GM12801 (cell line): ENCODE data around the gene PLOD3.

Experiments
- CTCF ChIP-seq: IDR thresholded peaks from one replicate; pipeline ENCODE4 v1.5.1; 2011; ENCODE audit warnings: control low read depth; ENCODE audit not compliant: insufficient read length; ENCODE audit errors: extremely low read depth

Gene PLOD3

DNA sequence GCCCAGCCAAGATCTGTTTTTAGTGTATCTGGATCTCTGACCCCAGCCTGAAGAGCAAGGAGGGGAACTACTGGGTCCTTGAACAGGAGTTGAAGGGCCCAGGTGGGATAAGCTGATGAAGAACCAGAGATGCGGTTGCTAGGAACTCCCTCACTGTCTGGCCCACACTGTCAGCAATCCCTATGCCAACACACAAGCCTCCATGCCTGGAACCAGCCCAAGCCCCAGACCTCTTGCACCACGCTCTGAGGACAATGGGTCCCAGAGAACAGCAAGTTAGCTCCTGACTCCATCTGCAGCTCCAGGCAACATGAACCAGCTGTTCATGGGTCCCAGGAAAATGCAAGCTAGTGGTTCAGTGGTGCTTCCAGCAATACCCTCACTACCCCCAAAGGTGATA is 39.7 kb downstream of the PLOD3 start:
- TF ChIP-seq CTCF = no peak

GRCh38 chr7:101175664-101176063 is 41.7 kb downstream of the PLOD3 start:
- TF ChIP-seq CTCF = no peak

GRCh38 chr7:101174322-101174854 is 43.0 kb downstream of the PLOD3 start:
- no peak for TF ChIP-seq CTCF

- no peak for TF ChIP-seq CTCF
These were observed 43.6 kb downstream of the PLOD3 start for GRCh38 chr7:101173752-101174244.

GRCh38 chr7:101172854-101173751 is 44.3 kb downstream of the PLOD3 start:
- no peak for TF ChIP-seq CTCF

- TF ChIP-seq CTCF = no peak
These were observed 45.2 kb downstream of the PLOD3 start for GRCh38 chr7:101172005-101172853.

GRCh38 chr7:101171442-101171837 is 45.9 kb downstream of the PLOD3 start:
- TF ChIP-seq CTCF = no peak
